HG03432 (cell line): ENCODE measurements around the gene ACTR1B.
"Not testable (repeated sequence)": the region's sequence is repeated elsewhere in the genome, so short reads cannot be mapped to it uniquely, and the experiment has no call there.

Source experiments
- ATAC-seq: cut with Tn5 transposase; IDR thresholded peaks from one replicate; pipeline ENCODE4 v1.9.1; 2021; ENCODE audit warnings: mild to moderate bottlenecking, moderate library complexity; ENCODE audit not compliant: unreplicated experiment

ACTR1B gene

GRCh38 chr2:97618939-97619827, 44.7 kb downstream of the ACTR1B start:
- peak; percentile 47 for ATAC-seq

GRCh38 chr2:97617911-97618310, 45.9 kb downstream of the ACTR1B start:
- ATAC-seq = no peak

- ATAC-seq = not testable (repeated sequence)
Observed at GRCh38 chr2:97615746-97616145, 48.1 kb downstream of the ACTR1B start.

GRCh38 chr2:97611895-97612294, 51.9 kb downstream of the ACTR1B start:
- ATAC-seq = not testable (repeated sequence)

- not testable (repeated sequence) for ATAC-seq
Observed at GRCh38 chr2:97608745-97609144, 55.1 kb downstream of the ACTR1B start.
